Measurements from ENCODE around the gene GULP1.
"Not testable (repeated sequence)": the region's sequence is repeated elsewhere in the genome, so short reads cannot be mapped to it uniquely, and the experiment has no call there.

The GULP1 gene

DNA sequence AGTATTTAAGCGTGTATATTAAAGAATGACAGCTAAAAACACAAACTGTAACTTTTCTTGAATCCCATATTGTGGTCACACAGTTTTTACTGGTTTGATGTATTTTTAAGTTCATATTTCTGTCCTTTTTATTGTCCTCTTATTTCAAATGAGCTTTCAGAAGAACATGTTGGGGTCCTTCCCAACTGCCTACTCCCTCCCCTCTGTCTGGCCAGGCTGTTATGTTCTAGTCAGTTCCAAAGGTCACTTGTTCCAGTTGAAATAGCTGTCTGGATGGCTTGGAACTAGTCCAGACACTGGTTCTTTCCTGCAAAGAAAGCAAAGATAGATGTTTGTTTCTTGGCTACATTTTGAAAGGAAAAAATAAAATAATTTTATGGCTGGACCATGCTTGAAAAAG, 306.9 kb downstream of the GULP1 start:
- H3K4me3 ChIP-seq (ENCODE audit: low read depth, low read length) = no peak overlapping the region
- TF ChIP-seq, protein P1, sequence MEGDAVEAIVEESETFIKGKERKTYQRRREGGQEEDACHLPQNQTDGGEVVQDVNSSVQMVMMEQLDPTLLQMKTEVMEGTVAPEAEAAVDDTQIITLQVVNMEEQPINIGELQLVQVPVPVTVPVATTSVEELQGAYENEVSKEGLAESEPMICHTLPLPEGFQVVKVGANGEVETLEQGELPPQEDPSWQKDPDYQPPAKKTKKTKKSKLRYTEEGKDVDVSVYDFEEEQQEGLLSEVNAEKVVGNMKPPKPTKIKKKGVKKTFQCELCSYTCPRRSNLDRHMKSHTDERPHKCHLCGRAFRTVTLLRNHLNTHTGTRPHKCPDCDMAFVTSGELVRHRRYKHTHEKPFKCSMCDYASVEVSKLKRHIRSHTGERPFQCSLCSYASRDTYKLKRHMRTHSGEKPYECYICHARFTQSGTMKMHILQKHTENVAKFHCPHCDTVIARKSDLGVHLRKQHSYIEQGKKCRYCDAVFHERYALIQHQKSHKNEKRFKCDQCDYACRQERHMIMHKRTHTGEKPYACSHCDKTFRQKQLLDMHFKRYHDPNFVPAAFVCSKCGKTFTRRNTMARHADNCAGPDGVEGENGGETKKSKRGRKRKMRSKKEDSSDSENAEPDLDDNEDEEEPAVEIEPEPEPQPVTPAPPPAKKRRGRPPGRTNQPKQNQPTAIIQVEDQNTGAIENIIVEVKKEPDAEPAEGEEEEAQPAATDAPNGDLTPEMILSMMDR (IDR thresholded peaks at IDR 0.05; ENCODE audit: low read depth, low read length, missing control alignments) = no peak
- DNase-seq (ENCODE audit: low read depth) = no peak
- in situ Hi-C loops (cut with HindIII; ENCODE audit: low sequenced_read_pairs) = no loop called here

DNA sequence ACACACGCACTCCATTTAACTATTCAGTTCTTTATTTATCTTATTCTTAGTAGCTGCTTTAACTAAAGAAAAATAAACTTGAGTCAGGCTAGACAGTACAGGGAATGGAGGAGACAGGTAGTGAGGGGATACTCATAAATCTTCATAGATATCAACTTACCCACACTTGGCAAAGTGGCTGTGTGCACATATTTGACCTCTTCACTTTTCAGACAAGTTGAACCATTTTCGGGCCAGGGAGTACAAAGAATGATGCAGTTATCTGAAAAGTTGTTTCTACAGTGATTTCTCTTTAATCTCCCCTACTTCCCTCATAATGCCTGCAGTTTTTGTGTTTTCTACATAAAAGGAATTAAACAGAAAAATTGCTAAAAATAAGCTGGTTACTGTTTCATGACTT, 307.5 kb downstream of the GULP1 start:
- in situ Hi-C loops (cut with HindIII; ENCODE audit: low sequenced_read_pairs) = no loop called here
- DNase-seq (ENCODE audit: low read depth) = no peak
- H3K4me3 ChIP-seq (ENCODE audit: low read depth, low read length) = no peak overlapping the region
- TF ChIP-seq, protein P1 (IDR thresholded peaks at IDR 0.05; ENCODE audit: low read depth, low read length, missing control alignments) = no peak

DNA sequence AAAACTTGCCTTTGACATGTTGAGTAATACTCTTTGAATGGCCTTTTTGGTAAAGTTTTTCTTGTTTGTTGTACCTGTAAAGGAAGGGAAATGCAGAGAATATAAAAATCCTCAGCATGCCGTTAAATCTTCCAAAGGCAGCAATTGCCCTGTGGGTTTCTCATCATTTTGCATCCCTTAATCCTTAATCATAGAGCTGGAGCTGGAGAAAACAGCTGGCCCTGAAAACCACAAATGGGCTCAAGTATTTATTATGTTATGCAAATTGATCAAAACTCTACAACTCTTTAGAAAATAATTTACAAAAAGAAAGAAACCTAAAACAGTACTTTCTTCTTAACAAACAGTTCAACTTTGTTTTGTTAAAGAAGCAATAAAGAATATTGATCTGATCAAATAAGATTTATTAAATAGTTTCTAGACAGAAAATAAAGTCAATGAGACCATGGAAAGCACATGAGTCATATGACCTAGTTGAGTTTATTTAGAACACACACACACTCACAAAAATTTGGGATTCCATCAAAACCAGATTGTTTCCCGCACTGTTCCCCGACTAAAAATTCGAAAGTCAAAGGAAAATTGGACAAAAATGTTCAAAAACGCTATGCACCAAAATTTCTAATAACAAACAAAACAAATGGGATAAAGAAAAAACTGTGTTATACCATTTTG, 309.0 kb downstream of the GULP1 start:
- DNase-seq (ENCODE audit: low read depth) = peak; percentile 70
- TF ChIP-seq, protein P1 (IDR thresholded peaks at IDR 0.05; ENCODE audit: low read depth, low read length, missing control alignments) = no peak
- H3K4me3 ChIP-seq (ENCODE audit: low read depth, low read length) = no peak overlapping the region
- in situ Hi-C loops (cut with HindIII; ENCODE audit: low sequenced_read_pairs) = no loop called here

DNA sequence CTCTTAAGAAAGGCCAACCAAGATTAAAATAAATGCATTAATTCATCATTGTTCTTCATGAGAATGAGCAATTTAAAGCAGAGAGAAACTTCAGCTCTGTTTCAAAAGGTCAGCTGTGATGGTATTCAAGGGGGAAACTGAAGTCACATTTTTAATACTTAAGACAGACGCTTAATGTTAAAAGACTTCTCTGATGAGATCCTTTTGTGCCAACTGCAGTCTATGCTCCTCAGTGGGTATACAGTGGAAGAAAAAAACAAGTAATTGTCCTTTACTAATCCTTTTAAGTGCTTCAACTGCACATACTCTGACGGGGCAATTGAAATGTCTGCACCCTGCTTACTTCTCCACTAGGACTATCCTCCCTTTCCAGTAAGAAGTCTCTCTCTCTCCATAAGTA, 309.7 kb downstream of the GULP1 start:
- TF ChIP-seq, protein P1 (IDR thresholded peaks at IDR 0.05; ENCODE audit: low read depth, low read length, missing control alignments) = no peak
- in situ Hi-C loops (cut with HindIII; ENCODE audit: low sequenced_read_pairs) = no loop called here
- no peak overlapping the region for H3K4me3 ChIP-seq (ENCODE audit: low read depth, low read length)
- DNase-seq (ENCODE audit: low read depth) = no peak

DNA sequence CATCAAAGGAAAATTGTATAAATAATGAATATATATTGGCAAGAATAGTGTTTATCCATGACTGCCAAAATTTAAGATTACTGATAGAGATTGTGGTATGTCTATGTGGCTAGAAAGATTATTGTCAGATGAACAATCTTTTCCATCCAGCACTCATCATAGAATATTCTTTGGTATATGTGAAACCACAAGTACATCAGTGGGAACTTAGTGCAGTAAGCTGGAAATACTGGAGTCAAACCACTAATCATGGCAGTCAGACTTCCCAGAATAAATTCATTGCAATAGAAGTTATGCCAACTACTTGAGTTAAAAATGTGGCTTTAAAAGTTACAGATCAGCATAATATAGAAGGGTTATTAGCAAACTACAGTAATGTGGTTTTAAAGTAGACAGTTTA, 310.3 kb downstream of the GULP1 start:
- peak; percentile 77 for DNase-seq (ENCODE audit: low read depth)
- TF ChIP-seq, protein P1 (IDR thresholded peaks at IDR 0.05; ENCODE audit: low read depth, low read length, missing control alignments) = no peak
- H3K4me3 ChIP-seq (ENCODE audit: low read depth, low read length) = no peak overlapping the region
- in situ Hi-C loops (cut with HindIII; ENCODE audit: low sequenced_read_pairs) = no loop called here

DNA sequence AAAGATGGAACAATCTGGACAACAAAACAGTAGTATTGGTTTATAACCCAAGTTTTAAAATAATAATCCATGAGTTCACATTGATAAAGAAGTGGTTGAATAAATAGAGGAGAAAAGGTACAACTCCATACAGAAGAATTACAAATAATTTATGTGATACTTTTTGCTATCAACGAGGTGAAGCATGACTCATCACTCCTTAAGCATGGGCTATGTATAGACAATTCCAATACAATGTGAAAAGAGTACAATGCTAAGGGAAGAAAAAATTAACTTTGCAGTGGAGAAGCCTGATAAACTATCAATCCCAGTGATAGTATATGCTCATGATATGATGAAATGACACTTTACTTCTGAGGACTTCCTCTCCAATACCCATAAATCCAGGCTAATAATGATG, 312.9 kb downstream of the GULP1 start:
- TF ChIP-seq, protein P1 (IDR thresholded peaks at IDR 0.05; ENCODE audit: low read depth, low read length, missing control alignments) = no peak
- H3K4me3 ChIP-seq (ENCODE audit: low read depth, low read length) = no peak overlapping the region
- in situ Hi-C loops (cut with HindIII; ENCODE audit: low sequenced_read_pairs) = no loop called here
- no peak for DNase-seq (ENCODE audit: low read depth)

DNA sequence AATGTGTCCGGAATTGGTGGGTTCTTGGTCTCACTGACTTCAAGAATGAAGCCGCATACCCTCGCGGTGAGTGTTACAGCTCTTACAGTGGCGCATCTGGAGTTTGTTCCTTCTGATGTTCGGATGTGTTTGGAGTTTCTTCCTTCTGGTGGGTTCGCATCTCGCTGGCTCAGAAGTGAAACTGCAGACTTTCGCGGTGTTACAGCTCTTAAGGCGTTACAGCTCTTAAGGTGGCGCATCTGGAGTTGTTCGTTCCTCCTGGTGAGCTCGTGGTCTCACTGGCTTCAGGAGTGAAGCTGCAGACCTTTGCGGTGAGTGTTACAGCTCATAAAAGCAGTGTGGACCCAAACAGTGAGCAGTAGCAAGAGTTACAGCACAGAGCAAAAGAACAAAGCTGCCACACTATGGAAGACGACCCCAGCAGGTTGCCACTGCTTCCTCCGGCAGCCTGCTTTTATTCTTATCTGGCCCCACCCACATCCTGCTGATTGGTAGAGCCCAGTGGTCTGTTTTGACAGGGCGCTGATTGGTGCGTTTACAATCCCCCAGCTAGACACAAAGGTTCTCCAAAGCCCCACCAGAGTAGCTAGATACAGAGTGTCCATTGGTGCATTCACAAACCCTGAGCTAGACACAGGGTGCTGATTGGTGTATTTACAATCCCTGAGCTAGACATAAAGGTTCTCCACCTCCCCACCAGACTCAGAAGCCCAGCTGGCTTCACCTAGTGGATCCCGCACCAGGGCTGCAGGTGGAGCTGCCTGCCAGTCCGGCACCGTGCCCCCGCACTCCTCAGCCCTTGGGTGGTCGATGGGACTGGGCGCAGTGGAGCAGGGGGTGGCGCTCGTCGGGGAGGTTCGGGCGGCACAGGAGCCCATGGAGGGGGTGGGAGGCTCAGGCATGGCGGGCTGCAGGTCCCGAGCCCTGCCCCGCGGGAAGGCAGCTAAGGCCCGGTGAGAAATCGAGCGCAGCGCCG, 314.2 kb downstream of the GULP1 start:
- H3K4me3 ChIP-seq (ENCODE audit: low read depth, low read length); in situ Hi-C loops (cut with HindIII; ENCODE audit: low sequenced_read_pairs); DNase-seq (ENCODE audit: low read depth): not testable (repeated sequence)

DNA sequence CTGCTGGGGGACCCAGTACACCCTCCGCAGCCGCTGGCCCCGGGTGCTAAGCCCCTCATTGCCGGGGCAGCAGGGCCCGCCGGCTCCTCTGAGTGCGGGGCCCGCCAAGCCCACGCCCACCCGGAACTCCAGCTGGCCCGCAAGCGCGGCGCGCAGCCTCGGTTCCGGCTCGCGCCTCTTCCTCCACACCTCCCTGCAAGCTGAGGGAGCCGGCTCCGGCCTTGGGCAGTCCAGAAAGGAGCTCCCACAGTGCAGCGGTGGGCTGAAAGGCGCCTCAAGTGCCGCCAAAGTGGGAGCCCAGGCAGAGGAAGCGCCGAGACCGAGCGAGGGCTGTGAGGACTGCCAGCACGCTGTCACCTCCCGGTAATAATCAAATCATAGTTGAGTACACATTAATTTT, 314.9 kb downstream of the GULP1 start:
- H3K4me3 ChIP-seq (ENCODE audit: low read depth, low read length); DNase-seq (ENCODE audit: low read depth); in situ Hi-C loops (cut with HindIII; ENCODE audit: low sequenced_read_pairs): not testable (repeated sequence)

Data from astrocyte of the cerebellum (primary cell).